Calu3 (cell line): Measurements from ENCODE around the gene CIRBP. TPM values are rescaled to one million over a fixed set of nuclear protein-coding genes. Genes with fewer than 3 reads are reported as not detected.

Experiments used
- BruUV-seq: library from RNA; stranded (reverse); fragments of 400-500 nt; replicated peaks from 2 replicates; lab custom pipeline; 2021; lab: Mats Ljungman, UMichigan
- CTCF ChIA-PET: fragments of 300-600 bp; sonication (Branson Sonifier 250); formaldehyde crosslinking; loops from one replicate; lab custom pipeline; 2022; ENCODE audit warnings: antibody characterized with exemption; lab: Charles Lee
- DNase-seq: peaks from one replicate; pipeline ENCODE4 v3.0.0; 2022
- H3K27ac Mint-ChIP-seq: one replicate; pipeline ENCODE4 v1.8.0; 2022; ENCODE audit warnings: mixed read lengths; ENCODE audit not compliant: unreplicated experiment
- H3K27me3 Mint-ChIP-seq: one replicate; pipeline ENCODE4 v1.8.0; 2022; ENCODE audit warnings: mixed read lengths; ENCODE audit not compliant: unreplicated experiment
- H3K36me3 Mint-ChIP-seq: one replicate; pipeline ENCODE4 v1.8.0; 2022; ENCODE audit warnings: mild to moderate bottlenecking, moderate library complexity, mixed read lengths; ENCODE audit not compliant: insufficient read depth, unreplicated experiment
- H3K4me1 Mint-ChIP-seq: one replicate; pipeline ENCODE4 v1.8.0; 2022; ENCODE audit warnings: mild to moderate bottlenecking, low read depth, mixed read lengths; ENCODE audit not compliant: unreplicated experiment
- H3K4me3 Mint-ChIP-seq: one replicate; pipeline ENCODE4 v1.8.0; 2022; ENCODE audit warnings: mild to moderate bottlenecking, low read depth, moderate library complexity, mixed read lengths; ENCODE audit not compliant: unreplicated experiment
- H3K9me3 Mint-ChIP-seq: one replicate; pipeline ENCODE4 v1.8.0; 2022; ENCODE audit warnings: low read depth, mixed read lengths; ENCODE audit not compliant: unreplicated experiment
- intact Hi-C: fragments of 100-400 bp; cut with micrococcal nuclease; formaldehyde crosslinking; loops from one replicate; pipeline ENCODE4 v1.10.0; 2022; ENCODE audit not compliant: unreplicated experiment
- total RNA-seq: library from RNA; stranded (reverse); gene quantifications from 2 replicates; pipeline ENCODE4 v1.2.3, GENCODE V29; 2022
- TF ChIP-seq, protein P1 (sequence below): fragments of 200-600 bp; IDR thresholded peaks from one replicate; pipeline ENCODE4 v1.8.0; 2022; ENCODE audit warnings: antibody characterized with exemption; ENCODE audit not compliant: unreplicated experiment

Gene CIRBP
- total RNA-seq, 1 experiment from 2014 or later = 102 TPM

GRCh38 chr19:1252821-1253513, 16.2 kb upstream of the CIRBP start:
- CTCF ChIA-PET = interaction anchor here (0.6 to 1.7 kb wide), 5 partner anchors 9 to 495 kb away, joined by 3 to 9 read pairs (median 6); no protein-coding TSS in a partner anchor
- DNase-seq = peak; percentile 73
- Mint-ChIP-seq H3K27ac (peak overlapping the region; percentile 93), H3K27me3 (no peaks in the 10 kb centered on the region), H3K4me3 (peak overlapping the region; percentile 88), H3K36me3 (peaks cover 91% of the 10 kb centered on the region), H3K9me3 (no peaks in the 10 kb centered on the region), H3K4me1 (peaks cover 7% of the 10 kb centered on the region)
- intact Hi-C loops = no loop called here
- BruUV-seq = no TSS peak
- TF ChIP-seq, protein P1, sequence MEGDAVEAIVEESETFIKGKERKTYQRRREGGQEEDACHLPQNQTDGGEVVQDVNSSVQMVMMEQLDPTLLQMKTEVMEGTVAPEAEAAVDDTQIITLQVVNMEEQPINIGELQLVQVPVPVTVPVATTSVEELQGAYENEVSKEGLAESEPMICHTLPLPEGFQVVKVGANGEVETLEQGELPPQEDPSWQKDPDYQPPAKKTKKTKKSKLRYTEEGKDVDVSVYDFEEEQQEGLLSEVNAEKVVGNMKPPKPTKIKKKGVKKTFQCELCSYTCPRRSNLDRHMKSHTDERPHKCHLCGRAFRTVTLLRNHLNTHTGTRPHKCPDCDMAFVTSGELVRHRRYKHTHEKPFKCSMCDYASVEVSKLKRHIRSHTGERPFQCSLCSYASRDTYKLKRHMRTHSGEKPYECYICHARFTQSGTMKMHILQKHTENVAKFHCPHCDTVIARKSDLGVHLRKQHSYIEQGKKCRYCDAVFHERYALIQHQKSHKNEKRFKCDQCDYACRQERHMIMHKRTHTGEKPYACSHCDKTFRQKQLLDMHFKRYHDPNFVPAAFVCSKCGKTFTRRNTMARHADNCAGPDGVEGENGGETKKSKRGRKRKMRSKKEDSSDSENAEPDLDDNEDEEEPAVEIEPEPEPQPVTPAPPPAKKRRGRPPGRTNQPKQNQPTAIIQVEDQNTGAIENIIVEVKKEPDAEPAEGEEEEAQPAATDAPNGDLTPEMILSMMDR = no peak

DNA sequence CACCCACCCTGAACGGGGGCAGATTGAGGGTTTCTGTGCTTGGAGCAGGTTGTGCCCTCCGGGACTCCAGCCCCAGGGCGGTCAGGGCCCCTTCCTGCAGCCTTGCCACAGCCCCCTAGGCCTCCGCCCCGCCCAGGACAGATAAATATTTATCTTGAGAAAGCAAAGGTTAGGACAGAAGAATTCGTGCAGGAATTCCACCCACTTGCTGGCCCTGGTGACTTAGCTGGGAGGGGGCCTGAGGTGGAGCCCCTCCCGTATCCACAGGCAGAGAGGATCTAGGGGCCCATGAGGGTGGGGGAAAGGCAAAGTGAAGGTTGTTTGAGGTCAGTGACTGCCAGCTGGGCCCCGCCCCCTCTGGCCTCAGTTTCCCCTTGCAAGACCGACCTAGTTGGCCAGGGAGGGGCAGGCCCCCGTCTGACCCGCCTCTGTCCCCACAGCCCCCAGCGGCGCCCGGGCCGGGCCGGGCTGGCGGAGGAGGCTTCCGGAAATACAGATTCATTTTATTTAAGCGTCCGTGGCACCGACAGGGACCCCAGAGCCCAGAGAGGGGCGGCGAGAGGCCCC, 15.5 kb upstream of the CIRBP start:
- no TSS peak for BruUV-seq
- peak overlapping the region; percentile 44 for H3K27ac Mint-ChIP-seq
- H3K4me3 Mint-ChIP-seq = peak overlapping the region; percentile 88
- peak; percentile 53 for DNase-seq
- CTCF ChIA-PET = interaction anchor here (1.4 to 1.7 kb wide), 3 partner anchors 8 to 13 kb away, joined by 6 to 9 read pairs (median 9); no protein-coding TSS in a partner anchor
- H3K36me3 Mint-ChIP-seq = peaks cover 93% of the 10 kb centered on the region
- TF ChIP-seq, protein P1 = no peak
- H3K4me1 Mint-ChIP-seq = peaks cover 8% of the 10 kb centered on the region
- H3K27me3 Mint-ChIP-seq = no peaks in the 10 kb centered on the region
- no peaks in the 10 kb centered on the region for H3K9me3 Mint-ChIP-seq
- intact Hi-C loops = no loop called here

GRCh38 chr19:1254081-1254527, 15.0 kb upstream of the CIRBP start:
- no TSS peak for BruUV-seq
- H3K27ac Mint-ChIP-seq = no peak overlapping the region
- H3K4me1 Mint-ChIP-seq = peaks cover 8% of the 10 kb centered on the region
- DNase-seq = no peak
- peak overlapping the region; percentile 88 for H3K4me3 Mint-ChIP-seq
- no peaks in the 10 kb centered on the region for H3K27me3 Mint-ChIP-seq
- TF ChIP-seq, protein P1 = no peak
- H3K36me3 Mint-ChIP-seq = peaks cover 93% of the 10 kb centered on the region
- intact Hi-C loops = no loop called here
- no peaks in the 10 kb centered on the region for H3K9me3 Mint-ChIP-seq
- CTCF ChIA-PET = interaction anchor here (1.4 to 1.7 kb wide), 3 partner anchors 8 to 12 kb away, joined by 6 to 9 read pairs (median 9); no protein-coding TSS in a partner anchor

GRCh38 chr19:1254530-1255185, 14.5 kb upstream of the CIRBP start:
- Mint-ChIP-seq H3K36me3 (peaks cover 96% of the 10 kb centered on the region), H3K27ac (no peak overlapping the region), H3K4me1 (peaks cover 8% of the 10 kb centered on the region), H3K27me3 (no peaks in the 10 kb centered on the region), H3K9me3 (no peaks in the 10 kb centered on the region), H3K4me3 (peak overlapping the region; percentile 88)
- no TSS peak for BruUV-seq
- TF ChIP-seq, protein P1 = no peak
- DNase-seq = no peak
- CTCF ChIA-PET = no interaction called here
- intact Hi-C loops = no loop called here
